Testis (tissue), 3 donors: ENCODE results near the gene DCAF10. TPM values are rescaled to one million over a fixed set of nuclear protein-coding genes. Genes with fewer than 3 reads are reported as not detected.
"Not testable (repeated sequence)": the region's sequence is repeated elsewhere in the genome, so short reads cannot be mapped to it uniquely, and the experiment has no call there.

Experiments
- DNase-seq: peaks from one replicate; pipeline ENCODE4 v3.0.0-alpha.2; 2019
- H3K27ac ChIP-seq, 2 donors: fragments of 200-600 bp; sonication (generic); one replicate each; pipeline ENCODE4 v1.5.1; 2019
- H3K27me3 ChIP-seq: fragments of 200-600 bp; sonication (generic); one replicate; pipeline ENCODE4 v1.5.1; 2019
- H3K36me3 ChIP-seq: fragments of 200-600 bp; sonication (generic); one replicate; pipeline ENCODE4 v1.5.1; 2017; ENCODE audit warnings: low read depth; ENCODE audit errors: missing control alignments
- H3K4me1 ChIP-seq: fragments of 200-600 bp; sonication (generic); one replicate; pipeline ENCODE4 v1.5.1; 2019
- H3K4me3 ChIP-seq, 2 donors: fragments of 200-600 bp; sonication (generic); one replicate each; pipeline ENCODE4 v1.5.1; 2017 to 2019
- H3K9me3 ChIP-seq: fragments of 200-600 bp; sonication (generic); one replicate; pipeline ENCODE4 v1.5.1; 2017
- POLR2A ChIP-seq: fragments of 450-650 bp; IDR thresholded peaks from one replicate; pipeline ENCODE4 v1.6.1; 2017; ENCODE audit warnings: antibody characterized with exemption, mild to moderate bottlenecking, moderate library complexity
- WGBS, 2 donors: methylation state at CpG; one replicate each; pipeline ENCODE4 v1.1.5; 2018; 5-methylcytosine and 5-hydroxymethylcytosine counted together
- intact Hi-C: fragments of 100-400 bp; cut with DNase I; formaldehyde crosslinking; loops from one replicate; pipeline ENCODE4 v1.15.1; 2023; ENCODE audit warnings: low total_unique reads
- polyA plus RNA-seq: library from polyadenylated mRNA; stranded (reverse); fragments of 350-450 nt; fragmentation: Illumina TruSeq; extraction: RNeasy Lipid Tissue Mini Kit (QIAGEN cat#74804); gene quantifications from one replicate; pipeline ENCODE4 v1.2.3, GENCODE V29; 2014; ENCODE audit warnings: low read depth, low replicate concordance; ENCODE audit not compliant: insufficient read depth
- total RNA-seq, 2 donors: library from RNA; depleted of rRNA; stranded (reverse); fragments of >200 nt; gene quantifications; one replicate each; pipeline ENCODE4 v1.2.3, GENCODE V29; 2016
- TF ChIP-seq, protein P1 (sequence below), 3 experiments: fragments of 450-650 bp in 2 of 3; fragments of 200-600 bp in 1 of 3; sonication (generic) in 1 of 3; IDR thresholded peaks; one replicate each; pipeline ENCODE4 v1.5.1; 2016 to 2019; ENCODE audit warnings: antibody characterized with exemption in 3 of 3, mild to moderate bottlenecking in 2 of 3, moderate library complexity in 1 of 3

The DCAF10 gene
- total and polyA plus RNA-seq, 3 donors from 2014 or later, result 77.3 to 104 (median 77.9) TPM

DNA sequence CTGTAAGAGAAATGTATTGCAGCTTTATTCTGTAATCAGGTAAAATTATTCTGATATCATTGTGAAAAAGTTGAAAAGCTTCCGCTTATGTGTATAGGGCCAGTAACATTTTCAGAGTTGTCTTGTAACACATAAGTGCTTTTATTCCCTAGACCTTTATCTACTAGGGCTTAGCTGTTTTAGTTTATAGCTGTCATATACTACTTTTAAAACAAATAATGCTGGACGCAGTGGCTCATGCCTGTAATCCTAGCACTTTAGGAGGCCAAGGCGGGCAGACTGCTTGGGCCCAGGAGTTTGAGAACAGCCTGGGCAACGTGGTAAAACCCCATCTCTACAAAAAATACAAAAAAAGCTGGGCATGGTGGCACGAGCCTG lies 70.2 kb downstream of the DCAF10 start:
- H3K9me3 ChIP-seq, result no peaks in the 10 kb centered on the region
- intact Hi-C loops, result no loop called here
- no peak for DNase-seq

DNA sequence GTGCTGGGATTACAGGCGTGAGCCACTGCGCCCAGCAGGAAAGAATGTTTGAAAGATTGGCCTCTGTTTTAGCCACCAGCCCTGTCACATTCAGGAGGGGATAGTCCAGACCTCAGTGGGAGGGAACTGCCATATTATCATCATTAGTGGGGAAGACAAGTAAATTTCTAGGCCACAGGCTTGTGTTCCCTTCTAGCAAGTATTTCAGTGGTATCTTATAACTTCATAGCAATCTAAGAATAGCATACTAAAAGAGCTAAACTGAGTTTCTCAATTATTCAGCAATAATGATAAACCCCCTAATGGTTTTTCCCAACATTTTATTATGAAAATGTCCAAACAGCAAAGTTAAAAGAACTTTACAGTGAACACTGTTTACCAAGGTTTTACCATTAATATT lies 73.4 kb downstream of the DCAF10 start:
- Histone ChIP-seq H3K4me3 (no peak overlapping the region), H3K27me3 (no peaks in the 10 kb centered on the region), H3K9me3 (no peaks in the 10 kb centered on the region), H3K4me1 (no peaks in the 10 kb centered on the region), H3K27ac (no peak overlapping the region), H3K36me3 (no peaks in the 10 kb centered on the region)
- no peak for DNase-seq
- 92 to 97% methylated on average over 2 of the region's 2 CpGs for WGBS, 2 donors
- no peak for TF ChIP-seq POLR2A
- TF ChIP-seq, protein P1, sequence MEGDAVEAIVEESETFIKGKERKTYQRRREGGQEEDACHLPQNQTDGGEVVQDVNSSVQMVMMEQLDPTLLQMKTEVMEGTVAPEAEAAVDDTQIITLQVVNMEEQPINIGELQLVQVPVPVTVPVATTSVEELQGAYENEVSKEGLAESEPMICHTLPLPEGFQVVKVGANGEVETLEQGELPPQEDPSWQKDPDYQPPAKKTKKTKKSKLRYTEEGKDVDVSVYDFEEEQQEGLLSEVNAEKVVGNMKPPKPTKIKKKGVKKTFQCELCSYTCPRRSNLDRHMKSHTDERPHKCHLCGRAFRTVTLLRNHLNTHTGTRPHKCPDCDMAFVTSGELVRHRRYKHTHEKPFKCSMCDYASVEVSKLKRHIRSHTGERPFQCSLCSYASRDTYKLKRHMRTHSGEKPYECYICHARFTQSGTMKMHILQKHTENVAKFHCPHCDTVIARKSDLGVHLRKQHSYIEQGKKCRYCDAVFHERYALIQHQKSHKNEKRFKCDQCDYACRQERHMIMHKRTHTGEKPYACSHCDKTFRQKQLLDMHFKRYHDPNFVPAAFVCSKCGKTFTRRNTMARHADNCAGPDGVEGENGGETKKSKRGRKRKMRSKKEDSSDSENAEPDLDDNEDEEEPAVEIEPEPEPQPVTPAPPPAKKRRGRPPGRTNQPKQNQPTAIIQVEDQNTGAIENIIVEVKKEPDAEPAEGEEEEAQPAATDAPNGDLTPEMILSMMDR (IDR thresholded peaks at IDR 0.05), result no peak
- intact Hi-C loops, result no loop called here

More for the DNA sequence above, 70.2 kb downstream of the DCAF10 start:
- Histone ChIP-seq H3K4me3 (no peak overlapping the region), H3K27me3 (no peaks in the 10 kb centered on the region), H3K4me1 (no peaks in the 10 kb centered on the region), H3K36me3 (no peaks in the 10 kb centered on the region), H3K27ac (no peak overlapping the region)
- TF ChIP-seq POLR2A, result no peak
- TF ChIP-seq, protein P1 (IDR thresholded peaks at IDR 0.05), result no peak
- WGBS, 2 donors, result 84 to 87% methylated on average over 5 of the region's 5 CpGs

DNA sequence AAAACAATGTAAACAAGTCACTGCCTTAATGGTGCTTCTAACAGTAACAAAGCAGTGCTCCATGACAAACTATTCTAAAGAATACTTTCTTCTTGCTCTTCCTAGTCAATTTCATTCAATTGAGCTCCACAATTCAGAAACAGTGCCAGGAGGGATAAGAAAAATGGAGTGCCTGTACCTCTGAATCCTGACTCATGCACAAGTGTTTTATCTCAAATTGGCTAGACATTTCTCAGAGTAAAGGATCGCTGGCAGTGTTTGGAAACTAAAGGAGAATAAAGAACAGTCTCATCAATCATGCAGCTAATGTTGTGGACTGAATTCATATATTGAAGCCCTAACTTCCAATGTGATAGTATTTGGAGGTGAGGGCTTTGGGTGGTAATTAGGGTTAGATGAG lies 75.8 kb downstream of the DCAF10 start:
- H3K27me3 ChIP-seq, result no peaks in the 10 kb centered on the region
- DNase-seq, result no peak
- no peak for TF ChIP-seq POLR2A
- TF ChIP-seq, protein P1 (IDR thresholded peaks at IDR 0.05), result no peak
- no peak overlapping the region for H3K27ac ChIP-seq
- no peaks in the 10 kb centered on the region for H3K9me3 ChIP-seq
- no peaks in the 10 kb centered on the region for H3K4me1 ChIP-seq
- WGBS, 2 donors, result 91 to 100% methylated on average over 1 of the region's 1 CpG
- no peak overlapping the region for H3K4me3 ChIP-seq
- H3K36me3 ChIP-seq, result no peaks in the 10 kb centered on the region
- intact Hi-C loops, result no loop called here

DNA sequence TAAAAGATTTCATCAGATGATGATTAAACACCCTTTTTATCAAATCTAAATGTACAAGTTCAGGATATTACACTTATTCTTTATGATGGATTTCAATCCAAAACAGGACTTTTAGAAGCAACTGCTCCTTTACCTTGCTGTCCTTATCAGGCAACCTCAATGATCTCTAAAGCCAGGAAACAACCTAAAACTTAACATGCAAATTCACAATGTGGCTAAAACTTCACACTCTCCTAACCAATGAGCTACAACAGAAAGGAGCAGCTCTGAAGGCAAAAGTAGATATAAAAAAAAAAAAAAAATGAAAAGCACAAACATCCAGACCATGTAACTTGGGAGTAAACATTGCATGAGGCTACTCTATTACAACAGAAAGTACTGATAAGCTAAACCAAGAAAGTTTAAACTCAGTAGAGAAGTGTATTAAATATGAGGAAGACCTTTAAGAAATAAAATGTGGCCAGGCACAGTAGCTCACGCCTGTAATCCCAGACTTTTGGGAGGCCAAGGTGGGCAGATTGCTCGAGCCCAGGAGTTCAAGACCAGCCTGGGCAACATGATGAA lies 80.4 kb downstream of the DCAF10 start:
- H3K4me1 ChIP-seq, result no peaks in the 10 kb centered on the region
- no peak overlapping the region for H3K27ac ChIP-seq
- H3K36me3 ChIP-seq, result no peaks in the 10 kb centered on the region
- no peak for DNase-seq
- no peaks in the 10 kb centered on the region for H3K9me3 ChIP-seq
- H3K4me3 ChIP-seq, result no peak overlapping the region
- intact Hi-C loops, result no loop called here
- WGBS, 2 donors, result 88% methylated on average over 2 of the region's 2 CpGs
- no peaks in the 10 kb centered on the region for H3K27me3 ChIP-seq
- TF ChIP-seq, protein P1 (IDR thresholded peaks at IDR 0.05), result no peak
- TF ChIP-seq POLR2A, result no peak

DNA sequence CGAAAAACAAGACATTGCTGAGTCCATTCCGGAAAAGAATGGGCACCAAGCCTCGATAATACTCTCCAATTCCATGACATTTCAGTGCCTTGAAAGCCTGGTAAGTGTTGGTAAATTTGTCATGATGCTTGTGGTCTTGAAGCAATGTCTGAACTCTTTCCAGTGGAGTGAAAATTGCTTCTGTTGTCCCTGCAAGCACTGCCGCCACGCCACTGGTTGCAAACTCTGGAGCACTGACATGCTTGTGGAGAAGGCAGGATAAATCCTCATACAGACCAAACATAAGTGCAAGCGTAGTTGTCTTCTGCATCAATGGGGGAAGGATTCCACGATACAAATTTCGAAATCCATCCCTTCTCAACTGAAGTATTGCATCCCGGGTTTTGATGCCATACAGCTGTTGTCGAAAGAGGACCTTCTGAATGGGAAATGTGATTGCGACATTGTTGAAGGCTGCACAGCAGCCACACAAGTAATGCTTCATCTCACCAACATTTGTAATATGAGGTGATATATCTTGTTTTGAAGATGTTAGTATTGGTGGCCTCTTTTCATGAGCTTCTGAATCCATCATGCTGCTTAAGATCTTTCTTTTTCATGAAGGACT lies 87.5 kb downstream of the DCAF10 start:
- H3K36me3 ChIP-seq, H3K27ac ChIP-seq, H3K9me3 ChIP-seq, H3K4me1 ChIP-seq, H3K4me3 ChIP-seq, intact Hi-C loops, DNase-seq, H3K27me3 ChIP-seq: not testable (repeated sequence)
- WGBS, 2 donors, result 94 to 96% methylated on average over 11 of the region's 11 CpGs
